ENCODE results near the gene WDR41.
"Not testable (repeated sequence)": the region's sequence is repeated elsewhere in the genome, so short reads cannot be mapped to it uniquely, and the experiment has no call there.

Gene WDR41

GRCh38 chr5:77513321-77513720 is 21.2 kb upstream of the WDR41 start:
- H3K4me1 ChIP-seq = no peaks in the 10 kb centered on the region
- no peak overlapping the region for H2AFZ ChIP-seq
- TF ChIP-seq, protein P1, sequence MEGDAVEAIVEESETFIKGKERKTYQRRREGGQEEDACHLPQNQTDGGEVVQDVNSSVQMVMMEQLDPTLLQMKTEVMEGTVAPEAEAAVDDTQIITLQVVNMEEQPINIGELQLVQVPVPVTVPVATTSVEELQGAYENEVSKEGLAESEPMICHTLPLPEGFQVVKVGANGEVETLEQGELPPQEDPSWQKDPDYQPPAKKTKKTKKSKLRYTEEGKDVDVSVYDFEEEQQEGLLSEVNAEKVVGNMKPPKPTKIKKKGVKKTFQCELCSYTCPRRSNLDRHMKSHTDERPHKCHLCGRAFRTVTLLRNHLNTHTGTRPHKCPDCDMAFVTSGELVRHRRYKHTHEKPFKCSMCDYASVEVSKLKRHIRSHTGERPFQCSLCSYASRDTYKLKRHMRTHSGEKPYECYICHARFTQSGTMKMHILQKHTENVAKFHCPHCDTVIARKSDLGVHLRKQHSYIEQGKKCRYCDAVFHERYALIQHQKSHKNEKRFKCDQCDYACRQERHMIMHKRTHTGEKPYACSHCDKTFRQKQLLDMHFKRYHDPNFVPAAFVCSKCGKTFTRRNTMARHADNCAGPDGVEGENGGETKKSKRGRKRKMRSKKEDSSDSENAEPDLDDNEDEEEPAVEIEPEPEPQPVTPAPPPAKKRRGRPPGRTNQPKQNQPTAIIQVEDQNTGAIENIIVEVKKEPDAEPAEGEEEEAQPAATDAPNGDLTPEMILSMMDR (IDR thresholded peaks at IDR 0.05) = no peak
- no peaks in the 10 kb centered on the region for H3K27me3 ChIP-seq (ENCODE audit: control insufficient read depth, insufficient read depth, low read length)
- no peaks in the 10 kb centered on the region for H3K36me3 ChIP-seq (ENCODE audit: control insufficient read depth, insufficient read depth, low read length)
- no peak overlapping the region for H3K4me3 ChIP-seq (ENCODE audit: low read depth, low read length)
- no peak overlapping the region for H3K27ac ChIP-seq
- H3K9ac ChIP-seq = no peak overlapping the region
- H3K79me2 ChIP-seq = no peaks in the 10 kb centered on the region
- H3K9me3 ChIP-seq (ENCODE audit: control insufficient read depth, low read length) = no peaks in the 10 kb centered on the region
- no peak overlapping the region for H3K4me2 ChIP-seq (ENCODE audit: low read length)

GRCh38 chr5:77501132-77501531 is 9.0 kb upstream of the WDR41 start:
- H3K4me2 ChIP-seq (ENCODE audit: low read length); H3K9me3 ChIP-seq (ENCODE audit: control insufficient read depth, low read length); H3K27me3 ChIP-seq (ENCODE audit: control insufficient read depth, insufficient read depth, low read length); H3K36me3 ChIP-seq (ENCODE audit: control insufficient read depth, insufficient read depth, low read length); H3K79me2 ChIP-seq; H3K4me3 ChIP-seq (ENCODE audit: low read depth, low read length); H3K27ac ChIP-seq; H2AFZ ChIP-seq; H3K9ac ChIP-seq; H3K4me1 ChIP-seq: not testable (repeated sequence)

DNA sequence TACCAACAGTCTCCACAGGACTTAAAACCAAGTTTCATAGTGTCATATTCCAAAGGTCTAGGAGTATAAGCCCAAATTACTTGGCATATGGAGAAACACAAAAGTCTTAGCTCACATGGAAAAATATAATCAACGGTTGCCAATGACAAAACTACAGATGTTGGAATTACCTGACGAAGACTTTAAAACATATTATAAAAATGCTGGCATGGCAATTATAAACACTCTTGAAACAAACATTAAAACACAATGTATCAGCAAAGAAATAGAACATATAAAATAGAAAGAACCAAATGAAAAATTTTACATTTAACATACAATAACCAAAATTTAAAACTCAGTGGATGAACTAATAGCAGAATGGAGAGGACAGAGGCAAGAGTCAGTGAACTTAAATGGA is 7.9 kb upstream of the WDR41 start:
- Histone ChIP-seq H3K4me2 (ENCODE audit: low read length) (no peak overlapping the region), H2AFZ (no peak overlapping the region), H3K4me1 (no peaks in the 10 kb centered on the region), H3K9me3 (ENCODE audit: control insufficient read depth, low read length) (no peaks in the 10 kb centered on the region), H3K27me3 (ENCODE audit: control insufficient read depth, insufficient read depth, low read length) (no peaks in the 10 kb centered on the region), H3K27ac (no peak overlapping the region), H3K9ac (no peak overlapping the region), H3K4me3 (ENCODE audit: low read depth, low read length) (no peak overlapping the region), H3K36me3 (ENCODE audit: control insufficient read depth, insufficient read depth, low read length) (no peaks in the 10 kb centered on the region), H3K79me2 (no peaks in the 10 kb centered on the region)
- TF ChIP-seq, protein P1 (IDR thresholded peaks at IDR 0.05) = no peak

GRCh38 chr5:77499441-77499840 is 7.3 kb upstream of the WDR41 start:
- no peak overlapping the region for H3K4me2 ChIP-seq (ENCODE audit: low read length)
- TF ChIP-seq, protein P1 (IDR thresholded peaks at IDR 0.05) = no peak
- no peak overlapping the region for H2AFZ ChIP-seq
- H3K9me3 ChIP-seq (ENCODE audit: control insufficient read depth, low read length) = no peaks in the 10 kb centered on the region
- no peaks in the 10 kb centered on the region for H3K27me3 ChIP-seq (ENCODE audit: control insufficient read depth, insufficient read depth, low read length)
- H3K9ac ChIP-seq = no peak overlapping the region
- no peak overlapping the region for H3K4me3 ChIP-seq (ENCODE audit: low read depth, low read length)
- no peaks in the 10 kb centered on the region for H3K79me2 ChIP-seq
- H3K36me3 ChIP-seq (ENCODE audit: control insufficient read depth, insufficient read depth, low read length) = no peaks in the 10 kb centered on the region
- H3K27ac ChIP-seq = no peak overlapping the region
- no peaks in the 10 kb centered on the region for H3K4me1 ChIP-seq

DNA sequence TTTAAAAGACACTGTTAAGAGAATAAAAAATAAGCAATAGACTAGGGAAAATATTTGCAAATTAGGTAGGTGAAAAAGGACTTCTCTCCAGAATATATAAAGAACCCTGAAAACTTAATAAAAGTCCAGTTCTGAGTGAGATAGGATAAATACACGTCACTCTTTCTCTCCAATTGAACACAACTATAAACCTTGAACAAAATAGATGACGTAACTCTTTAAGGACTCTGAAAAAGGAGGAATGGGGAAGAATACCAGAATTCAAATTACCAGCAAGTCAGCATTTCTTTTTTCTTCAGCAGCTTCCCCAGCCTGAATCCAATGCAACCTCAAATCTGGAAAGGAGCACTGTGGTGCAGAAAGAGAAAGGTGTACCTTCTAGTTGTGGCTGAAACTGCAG is 6.8 kb upstream of the WDR41 start:
- no peaks in the 10 kb centered on the region for H3K9me3 ChIP-seq (ENCODE audit: control insufficient read depth, low read length)
- no peak overlapping the region for H3K4me2 ChIP-seq (ENCODE audit: low read length)
- H3K4me1 ChIP-seq = no peaks in the 10 kb centered on the region
- H3K79me2 ChIP-seq = no peaks in the 10 kb centered on the region
- no peaks in the 10 kb centered on the region for H3K27me3 ChIP-seq (ENCODE audit: control insufficient read depth, insufficient read depth, low read length)
- no peaks in the 10 kb centered on the region for H3K36me3 ChIP-seq (ENCODE audit: control insufficient read depth, insufficient read depth, low read length)
- no peak overlapping the region for H3K9ac ChIP-seq
- no peak overlapping the region for H3K27ac ChIP-seq
- H3K4me3 ChIP-seq (ENCODE audit: low read depth, low read length) = no peak overlapping the region
- TF ChIP-seq, protein P1 (IDR thresholded peaks at IDR 0.05) = no peak
- no peak overlapping the region for H2AFZ ChIP-seq

Measured in parathyroid adenoma (tissue), 2 donors.